Measurements from ENCODE around the gene BPGM.

GRCh38 chr7:134645935-134646334 lies 718 bp upstream of the BPGM start:
- TF ChIP-seq CTCF (IDR thresholded peaks at IDR 0.05) (no peak), POLR2A (IDR thresholded peaks at IDR 0.05) (no peak)

Measured in tibial nerve (tissue), 3 donors.